Mucosa of rectum (tissue), 2 donors: ENCODE measurements around the gene TBC1D22A.

Source experiments
- H3K27ac ChIP-seq, 2 donors: one replicate each; pipeline ENCODE4 v1.7.0; 2013; ENCODE audit warnings: inconsistent platforms in 2 of 2, low read depth in 2 of 2, low read length in 2 of 2
- H3K27me3 ChIP-seq, 2 donors: one replicate each; pipeline ENCODE4 v1.7.0; 2013; ENCODE audit warnings: low read length in 2 of 2; ENCODE audit not compliant: control insufficient read depth in 2 of 2, insufficient read depth in 2 of 2
- H3K36me3 ChIP-seq, 2 donors: one replicate each; pipeline ENCODE4 v1.7.0; 2013; ENCODE audit warnings: low read length in 2 of 2; ENCODE audit not compliant: control insufficient read depth in 2 of 2, insufficient read depth in 2 of 2
- H3K4me1 ChIP-seq, 2 donors: one replicate each; pipeline ENCODE4 v1.7.0; 2013; ENCODE audit warnings: low read length in 2 of 2, mild to moderate bottlenecking in 1 of 2; ENCODE audit not compliant: control insufficient read depth in 2 of 2, insufficient read depth in 2 of 2
- H3K4me3 ChIP-seq, 2 donors: one replicate each; pipeline ENCODE4 v1.7.0; 2013; ENCODE audit warnings: low read length in 2 of 2
- H3K9ac ChIP-seq, 2 donors: one replicate each; pipeline ENCODE4 v1.7.0; 2013; ENCODE audit warnings: low read length in 2 of 2, low read depth in 1 of 2, mild to moderate bottlenecking in 1 of 2
- H3K9me3 ChIP-seq, 2 donors: one replicate each; pipeline ENCODE4 v1.7.0; 2013; ENCODE audit warnings: low read length in 2 of 2; ENCODE audit not compliant: control insufficient read depth in 2 of 2
- donor health status: healthy.
- donor health status: Normal muscosa, but diverticular disease.

TBC1D22A gene

DNA sequence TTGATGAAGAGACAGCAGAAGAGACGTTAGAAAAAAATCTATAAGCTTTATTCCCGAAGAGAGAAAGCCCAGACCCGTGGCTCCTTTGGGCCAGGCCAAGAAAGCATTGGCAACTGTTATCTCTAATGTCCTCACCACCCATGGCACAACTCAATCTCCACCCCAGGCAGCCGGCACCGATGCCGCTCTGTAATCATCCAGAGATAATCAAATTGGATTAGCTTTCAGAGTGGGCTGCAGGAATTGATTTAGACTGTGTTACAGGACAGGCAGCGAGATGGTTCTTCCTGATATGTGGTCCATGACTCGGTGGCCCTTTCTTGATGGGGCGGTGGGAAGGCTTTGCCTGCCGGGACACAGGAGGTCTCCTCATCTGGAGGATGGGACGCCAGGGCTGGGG is 383.9 kb downstream of the TBC1D22A start:
- Histone ChIP-seq H3K27me3 (no peaks in the 10 kb centered on the region), H3K4me3 (no peak overlapping the region), H3K36me3 (no peaks in the 10 kb centered on the region), H3K9me3 (no peaks in the 10 kb centered on the region), H3K27ac (no peak overlapping the region), H3K4me1 (peaks cover 3 to 13% of the 10 kb centered on the region in 2 donors), H3K9ac (peak overlapping the region in 1 of 2 donors; percentile 9)

DNA sequence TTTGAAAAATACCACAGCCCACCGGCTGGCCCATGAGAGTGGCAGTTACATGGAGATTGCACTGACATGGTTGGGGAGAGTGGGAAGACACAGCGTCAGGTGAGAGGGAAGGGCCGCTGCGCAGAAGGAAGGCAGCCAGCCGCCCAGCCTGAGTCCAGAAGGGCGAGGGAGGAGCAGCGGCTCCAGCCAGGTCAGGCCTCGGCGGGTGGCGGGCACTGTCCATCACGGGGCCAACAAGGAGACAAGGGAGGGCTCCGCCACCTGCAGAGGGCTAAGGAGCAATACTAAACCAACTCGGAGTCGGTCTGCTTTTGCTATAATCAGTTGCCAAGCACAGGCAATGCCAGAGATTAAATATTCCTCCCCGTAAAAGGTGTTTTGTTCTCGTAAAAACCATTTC is 384.5 kb downstream of the TBC1D22A start:
- Histone ChIP-seq H3K27ac (no peak overlapping the region), H3K36me3 (no peaks in the 10 kb centered on the region), H3K4me3 (no peak overlapping the region), H3K27me3 (no peaks in the 10 kb centered on the region), H3K4me1 (peaks cover 3 to 13% of the 10 kb centered on the region in 2 donors), H3K9me3 (no peaks in the 10 kb centered on the region), H3K9ac (peak overlapping the region in 1 of 2 donors; percentile 9)

- Histone ChIP-seq H3K9me3 (no peaks in the 10 kb centered on the region), H3K36me3 (no peaks in the 10 kb centered on the region), H3K4me1 (peaks cover 3 to 13% of the 10 kb centered on the region in 2 donors), H3K27ac (no peak overlapping the region), H3K4me3 (no peak overlapping the region), H3K27me3 (no peaks in the 10 kb centered on the region), H3K9ac (no peak overlapping the region)
Observed at GRCh38 chr22:47147572-47147971, 385.1 kb downstream of the TBC1D22A start.

DNA sequence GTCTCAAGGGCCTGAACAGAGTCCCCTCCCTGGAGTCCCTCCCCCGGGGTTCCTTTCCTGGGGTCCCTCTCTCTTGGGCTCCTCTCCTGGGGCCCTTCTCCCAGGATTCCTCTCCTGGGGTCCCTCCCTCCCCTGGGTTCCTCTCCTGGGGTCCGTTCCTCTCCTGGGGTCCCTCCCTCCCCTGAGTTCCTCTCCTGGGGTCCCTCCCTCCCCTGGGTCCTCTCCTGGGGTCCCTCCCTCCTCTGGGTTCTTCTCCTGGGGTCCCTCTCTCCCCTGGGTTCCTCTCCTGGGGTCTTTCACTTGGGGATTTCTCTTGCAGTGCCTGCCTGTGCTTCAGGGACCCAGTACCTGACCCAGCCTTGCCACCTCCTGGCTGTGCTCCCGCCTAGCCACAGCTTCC is 386.1 kb downstream of the TBC1D22A start:
- no peak overlapping the region for H3K4me3 ChIP-seq
- no peaks in the 10 kb centered on the region for H3K9me3 ChIP-seq
- peaks cover 3 to 13% of the 10 kb centered on the region in 2 donors for H3K4me1 ChIP-seq
- no peak overlapping the region for H3K9ac ChIP-seq
- H3K27me3 ChIP-seq: no peaks in the 10 kb centered on the region
- H3K27ac ChIP-seq: no peak overlapping the region
- H3K36me3 ChIP-seq: no peaks in the 10 kb centered on the region

- H3K27me3 ChIP-seq: no peaks in the 10 kb centered on the region
Observed at GRCh38 chr22:47148956-47149728, 386.7 kb downstream of the TBC1D22A start.

GRCh38 chr22:47149976-47150375 is 387.5 kb downstream of the TBC1D22A start:
- Histone ChIP-seq H3K4me3 (no peak overlapping the region), H3K9me3 (no peaks in the 10 kb centered on the region), H3K4me1 (peaks cover 3 to 11% of the 10 kb centered on the region in 2 donors), H3K36me3 (no peaks in the 10 kb centered on the region), H3K27ac (no peak overlapping the region), H3K27me3 (no peaks in the 10 kb centered on the region), H3K9ac (no peak overlapping the region)

More at GRCh38 chr22:47148956-47149728, 386.7 kb downstream of the TBC1D22A start:
- Histone ChIP-seq H3K27ac (no peak overlapping the region), H3K36me3 (no peaks in the 10 kb centered on the region), H3K4me1 (peaks cover 3 to 13% of the 10 kb centered on the region in 2 donors), H3K9ac (no peak overlapping the region), H3K9me3 (no peaks in the 10 kb centered on the region), H3K4me3 (no peak overlapping the region)

DNA sequence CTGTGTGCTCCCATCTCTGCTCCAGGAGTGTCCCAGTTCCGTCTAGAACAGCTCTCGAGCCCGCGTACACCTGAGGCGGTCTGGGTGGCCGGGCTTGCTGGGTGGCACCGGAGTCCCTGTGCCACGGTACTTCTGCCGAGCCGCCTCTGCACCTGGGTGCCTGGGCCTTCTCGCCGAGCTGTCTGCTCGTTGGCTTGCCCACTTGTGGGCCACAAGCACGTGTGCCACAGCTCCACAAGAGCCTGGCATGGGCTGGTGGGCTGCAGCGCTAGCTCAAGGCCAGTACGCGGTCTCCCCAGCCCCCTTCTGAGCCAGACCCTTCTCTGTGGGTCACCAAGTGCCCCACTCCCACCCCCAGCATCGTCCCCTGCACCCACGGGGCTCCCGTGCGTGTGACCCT is 388.0 kb downstream of the TBC1D22A start:
- Histone ChIP-seq H3K27me3 (no peaks in the 10 kb centered on the region), H3K4me3 (no peak overlapping the region), H3K9ac (no peak overlapping the region), H3K9me3 (no peaks in the 10 kb centered on the region), H3K27ac (no peak overlapping the region), H3K36me3 (no peaks in the 10 kb centered on the region), H3K4me1 (peaks cover 0 to 8% of the 10 kb centered on the region in 2 donors)

- H3K36me3 ChIP-seq: no peaks in the 10 kb centered on the region
- no peak overlapping the region for H3K4me3 ChIP-seq
- no peaks in the 10 kb centered on the region for H3K27me3 ChIP-seq
- H3K9ac ChIP-seq: no peak overlapping the region
- H3K9me3 ChIP-seq: no peaks in the 10 kb centered on the region
- H3K27ac ChIP-seq: no peak overlapping the region
- H3K4me1 ChIP-seq: peaks cover 0 to 8% of the 10 kb centered on the region in 2 donors
Observed at GRCh38 chr22:47151064-47151463, 388.6 kb downstream of the TBC1D22A start.

GRCh38 chr22:47151490-47151889 is 389.0 kb downstream of the TBC1D22A start:
- Histone ChIP-seq H3K4me3 (no peak overlapping the region), H3K27ac (no peak overlapping the region), H3K27me3 (no peaks in the 10 kb centered on the region), H3K9me3 (no peaks in the 10 kb centered on the region), H3K4me1 (peaks cover 0 to 7% of the 10 kb centered on the region in 2 donors), H3K9ac (no peak overlapping the region), H3K36me3 (no peaks in the 10 kb centered on the region)

GRCh38 chr22:47152236-47152635 is 389.8 kb downstream of the TBC1D22A start:
- Histone ChIP-seq H3K27me3 (no peaks in the 10 kb centered on the region), H3K4me3 (no peak overlapping the region), H3K36me3 (no peaks in the 10 kb centered on the region), H3K9me3 (no peaks in the 10 kb centered on the region), H3K9ac (no peak overlapping the region), H3K4me1 (peaks cover 0 to 2% of the 10 kb centered on the region in 2 donors), H3K27ac (no peak overlapping the region)
